CD4-positive, CD25-positive, alpha-beta regulatory T cell (primary cell): ENCODE measurements around the gene SLCO3A1. TPM values are rescaled to one million over a fixed set of nuclear protein-coding genes. Genes with fewer than 3 reads are reported as not detected.

ENCODE experiments used
- ATAC-seq, 2 donors: fragments of 150-1000 bp; cut with Tn5 transposase; one replicate each; pipeline ENCODE4 v1.10.0; 2021; ENCODE audit warnings: low read depth in 2 of 2, moderate number of reproducible peaks in 2 of 2, moderate library complexity in 1 of 2
- DNase-seq, 3 donors: peaks; one replicate each; pipeline versions ENCODE4 v3.0.0 to v3.0.0-alpha.2; 2012 to 2022; ENCODE audit warnings: mixed read lengths in 1 of 3
- H3K27ac ChIP-seq: one replicate; pipeline ENCODE4 v1.7.0; 2013; ENCODE audit warnings: mild to moderate bottlenecking, low read length; ENCODE audit not compliant: insufficient read depth, poor library complexity, severe bottlenecking
- H3K27me3 ChIP-seq: one replicate; pipeline ENCODE4 v1.7.0; 2013; ENCODE audit warnings: low read length; ENCODE audit not compliant: control insufficient read depth, insufficient read depth
- H3K36me3 ChIP-seq: one replicate; pipeline ENCODE4 v1.7.0; 2013; ENCODE audit warnings: mild to moderate bottlenecking, low read length, moderate library complexity; ENCODE audit not compliant: control insufficient read depth, insufficient read depth
- H3K4me1 ChIP-seq: 2 replicates; pipeline ENCODE4 v1.7.0; 2013; ENCODE audit warnings: mild to moderate bottlenecking, low read length; ENCODE audit not compliant: insufficient read depth, control insufficient read depth, poor library complexity, severe bottlenecking
- H3K4me3 ChIP-seq: one replicate; pipeline ENCODE4 v1.7.0; 2013; ENCODE audit warnings: low read depth, mild to moderate bottlenecking, low read length, moderate library complexity
- H3K9me3 ChIP-seq, 2 experiments: 1 replicate in 1 of 2; 2 replicates in 1 of 2; pipeline ENCODE4 v1.7.0; 2013; ENCODE audit warnings: low read length in 2 of 2, mild to moderate bottlenecking in 1 of 2, moderate library complexity in 1 of 2; ENCODE audit not compliant: control insufficient read depth in 2 of 2
- H3K27ac Mint-ChIP-seq, 3 donors: one replicate each; pipeline ENCODE4 v1.8.0; 2020 to 2022; ENCODE audit warnings: mild to moderate bottlenecking in 3 of 3, mixed read lengths in 3 of 3, moderate library complexity in 2 of 3
- H3K27me3 Mint-ChIP-seq: one replicate; pipeline ENCODE4 v1.8.0; 2022; ENCODE audit warnings: mild to moderate bottlenecking, mixed read lengths
- H3K36me3 Mint-ChIP-seq: one replicate; pipeline ENCODE4 v1.8.0; 2020; ENCODE audit warnings: mixed read lengths
- H3K4me1 Mint-ChIP-seq, 4 donors: one replicate each; pipeline ENCODE4 v1.8.0; 2020 to 2022; ENCODE audit warnings: mixed read lengths in 4 of 4, mild to moderate bottlenecking in 1 of 4
- H3K4me3 Mint-ChIP-seq, 4 donors: one replicate each; pipeline ENCODE4 v1.8.0; 2020 to 2022; ENCODE audit warnings: mild to moderate bottlenecking in 4 of 4, mixed read lengths in 4 of 4, moderate library complexity in 3 of 4
- H3K9me3 Mint-ChIP-seq, 7 donors: one replicate each; pipeline ENCODE4 v1.8.0; 2020 to 2022; ENCODE audit warnings: mixed read lengths in 7 of 7, mild to moderate bottlenecking in 3 of 7, moderate library complexity in 2 of 7
- polyA plus RNA-seq, 4 donors: library from polyadenylated mRNA; unstranded; fragments of 300-500 nt; fragmentation: Illumina TruSeq; gene quantifications; one replicate each; pipeline ENCODE4 v1.2.3, GENCODE V29; 2021
- total RNA-seq: library from RNA; stranded (reverse); gene quantifications from one replicate; pipeline ENCODE4 v1.2.3, GENCODE V29; 2022

SLCO3A1 gene
- total and polyA plus RNA-seq, 5 donors from 2014 or later, result 20.1 to 63.7 (median 38.1) TPM

DNA sequence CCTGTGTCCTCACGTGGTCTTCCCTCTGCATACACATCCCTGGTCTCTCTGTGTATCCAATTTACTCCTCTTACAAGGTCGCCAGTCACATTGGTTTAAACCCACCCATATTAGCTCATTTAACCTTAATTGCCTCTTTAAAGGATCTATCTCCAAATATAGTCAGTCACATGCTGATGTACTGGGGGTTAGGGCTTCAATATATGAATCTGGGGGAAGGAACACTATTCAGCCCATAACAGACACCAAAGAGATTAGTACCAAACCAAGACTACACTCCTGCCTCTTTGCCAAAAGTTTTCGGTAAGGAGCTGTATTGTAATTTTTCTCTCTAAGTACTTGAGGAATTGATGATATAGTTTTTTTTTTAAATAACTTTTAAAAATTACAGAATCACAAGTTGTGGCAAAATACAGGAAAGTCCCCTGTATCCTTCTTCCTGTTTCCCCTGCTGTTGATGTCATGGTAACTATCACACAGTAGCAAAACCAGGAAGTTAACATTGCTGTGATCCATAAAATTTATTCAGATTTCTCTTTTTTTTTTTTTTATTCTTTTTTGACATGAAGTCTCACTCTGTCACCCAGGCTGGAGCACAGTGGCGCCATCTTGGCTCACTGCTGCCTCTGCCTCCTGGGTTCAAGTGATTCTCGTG, 67.8 kb downstream of the SLCO3A1 start:
- Histone ChIP-seq H3K4me3 (peak overlapping the region; percentile 15), H3K27me3 (no peaks in the 10 kb centered on the region), H3K9me3 (no peaks in the 10 kb centered on the region), H3K4me1 (peaks cover 16% of the 10 kb centered on the region), H3K27ac (no peak overlapping the region), H3K36me3 (peaks cover 19% of the 10 kb centered on the region)
- ATAC-seq (no peak), DNase-seq (peak in 1 of 3 donors; percentile 7)
- peaks cover 0 to 3% (median 0%) of the 10 kb centered on the region in 7 donors for H3K9me3 Mint-ChIP-seq
- H3K4me3 Mint-ChIP-seq, result peak overlapping the region in 1 of 4 donors; percentile 31
- peaks cover 17 to 63% (median 42%) of the 10 kb centered on the region in 4 donors for H3K4me1 Mint-ChIP-seq
- no peaks in the 10 kb centered on the region for H3K27me3 Mint-ChIP-seq
- peaks cover 38% of the 10 kb centered on the region for H3K36me3 Mint-ChIP-seq
- H3K27ac Mint-ChIP-seq, result peak overlapping the region in 2 of 3 donors; percentile 66 to 67

DNA sequence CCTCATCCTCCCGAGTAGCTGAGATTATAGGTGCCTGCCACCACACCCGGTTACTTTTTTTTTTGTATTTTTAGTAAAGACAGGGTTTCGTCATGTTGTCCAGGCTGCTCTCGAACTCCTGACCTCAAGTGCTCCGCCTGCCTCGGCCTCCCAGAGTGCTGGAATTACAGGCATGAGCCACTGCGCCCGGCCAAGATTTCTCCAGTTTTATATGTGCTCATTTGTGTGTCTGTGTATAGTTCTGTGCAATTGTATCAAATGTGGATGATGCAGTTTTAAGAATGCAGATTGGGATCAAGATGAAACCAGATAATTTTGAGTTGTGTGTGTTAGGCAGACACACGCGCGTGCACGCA, 68.3 kb downstream of the SLCO3A1 start:
- peaks cover 0 to 3% (median 0%) of the 10 kb centered on the region in 7 donors for H3K9me3 Mint-ChIP-seq
- no peak for ATAC-seq
- Histone ChIP-seq H3K27ac (no peak overlapping the region), H3K36me3 (peaks cover 14% of the 10 kb centered on the region), H3K4me1 (peaks cover 19% of the 10 kb centered on the region), H3K4me3 (no peak overlapping the region), H3K27me3 (no peaks in the 10 kb centered on the region), H3K9me3 (no peaks in the 10 kb centered on the region)
- DNase-seq, result no peak
- peak overlapping the region in 1 of 4 donors; percentile 51 for H3K4me3 Mint-ChIP-seq
- H3K36me3 Mint-ChIP-seq, result peaks cover 33% of the 10 kb centered on the region
- no peaks in the 10 kb centered on the region for H3K27me3 Mint-ChIP-seq
- H3K27ac Mint-ChIP-seq, result no peak overlapping the region
- H3K4me1 Mint-ChIP-seq, result peaks cover 17 to 64% (median 43%) of the 10 kb centered on the region in 4 donors

DNA sequence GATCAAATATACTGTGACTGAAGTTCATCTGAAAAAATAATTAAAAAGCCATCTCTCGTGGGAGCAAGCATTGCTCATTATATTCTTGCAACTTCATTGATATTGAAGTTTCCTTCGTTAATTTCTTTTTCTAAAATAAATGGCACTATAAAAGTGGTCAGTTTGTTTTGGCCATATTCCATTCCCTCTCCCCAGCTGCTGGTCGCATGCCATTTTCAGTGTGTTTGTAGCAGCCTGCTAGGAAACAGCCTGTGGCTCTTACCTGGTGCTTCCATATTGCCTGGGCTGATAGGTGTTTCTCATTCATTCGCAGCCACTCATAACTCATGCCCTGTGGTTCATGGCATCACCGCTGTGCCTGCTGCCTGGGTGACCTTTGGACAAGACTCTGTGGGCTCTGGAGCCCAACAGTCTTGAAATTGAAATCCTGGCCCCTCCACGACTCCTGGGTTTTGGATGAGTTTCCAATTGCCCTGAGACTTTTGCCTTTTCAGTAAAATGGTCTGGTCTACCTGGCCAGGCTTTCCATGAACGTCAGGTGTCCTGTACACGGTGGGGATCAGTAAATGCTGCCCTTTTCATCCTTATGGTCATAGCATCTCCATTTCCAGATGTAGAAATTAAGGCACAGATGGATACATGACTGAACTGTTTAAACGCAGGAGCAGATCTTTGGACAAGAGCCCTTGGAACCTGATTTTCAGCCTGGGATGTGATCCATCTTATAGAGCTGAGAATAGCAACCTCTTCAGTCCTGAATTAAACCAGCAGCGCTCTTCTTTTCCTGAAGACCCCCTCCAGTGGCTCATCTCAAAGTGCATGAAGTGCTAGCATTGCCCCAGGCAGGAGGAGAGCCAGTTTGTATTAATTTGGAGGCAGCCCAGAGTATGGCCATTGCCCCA, 69.4 kb downstream of the SLCO3A1 start:
- H3K36me3 Mint-ChIP-seq, result peaks cover 25% of the 10 kb centered on the region
- H3K9me3 ChIP-seq, result no peaks in the 10 kb centered on the region
- no peak for DNase-seq
- H3K27me3 Mint-ChIP-seq, result no peaks in the 10 kb centered on the region
- H3K36me3 ChIP-seq, result peaks cover 3% of the 10 kb centered on the region
- no peak overlapping the region for H3K4me3 ChIP-seq
- ATAC-seq, result no peak
- H3K4me1 ChIP-seq, result peaks cover 17% of the 10 kb centered on the region
- H3K4me1 Mint-ChIP-seq, result peaks cover 17 to 69% (median 44%) of the 10 kb centered on the region in 4 donors
- H3K27ac ChIP-seq, result no peak overlapping the region
- peaks cover 0 to 3% (median 0%) of the 10 kb centered on the region in 7 donors for H3K9me3 Mint-ChIP-seq
- H3K27me3 ChIP-seq, result no peaks in the 10 kb centered on the region
- peak overlapping the region in 1 of 3 donors; percentile 51 for H3K27ac Mint-ChIP-seq
- H3K4me3 Mint-ChIP-seq, result no peak overlapping the region

DNA sequence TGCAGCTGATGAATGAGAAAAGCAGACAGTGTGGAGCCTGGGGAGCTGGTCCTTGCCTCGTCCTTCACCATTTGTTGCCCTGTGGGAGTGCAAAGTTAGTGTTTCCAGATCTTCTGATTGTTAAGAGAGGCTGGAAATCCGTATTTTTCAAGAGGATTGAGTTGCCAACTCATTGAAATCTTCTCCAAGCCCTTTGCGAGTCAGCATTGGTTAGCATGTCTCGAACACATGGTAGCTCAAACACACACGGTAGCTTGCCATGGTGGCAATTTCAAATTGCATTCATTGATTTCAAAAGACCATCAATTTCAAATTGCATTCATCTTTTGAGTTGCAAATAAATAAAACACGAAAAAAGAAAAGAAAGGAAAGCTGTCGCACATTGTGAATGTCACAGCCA, 70.7 kb downstream of the SLCO3A1 start:
- peaks cover 17 to 72% (median 49%) of the 10 kb centered on the region in 4 donors for H3K4me1 Mint-ChIP-seq
- H3K4me3 ChIP-seq, result no peak overlapping the region
- H3K27me3 Mint-ChIP-seq, result no peaks in the 10 kb centered on the region
- peaks cover 2% of the 10 kb centered on the region for H3K36me3 ChIP-seq
- no peaks in the 10 kb centered on the region for H3K9me3 ChIP-seq
- DNase-seq, result no peak
- peaks cover 16% of the 10 kb centered on the region for H3K4me1 ChIP-seq
- H3K27ac ChIP-seq, result no peak overlapping the region
- H3K4me3 Mint-ChIP-seq, result no peak overlapping the region
- ATAC-seq, result no peak
- peaks cover 15% of the 10 kb centered on the region for H3K36me3 Mint-ChIP-seq
- peaks cover 0 to 3% (median 0%) of the 10 kb centered on the region in 7 donors for H3K9me3 Mint-ChIP-seq
- peak overlapping the region in 1 of 3 donors; percentile 42 for H3K27ac Mint-ChIP-seq
- H3K27me3 ChIP-seq, result no peaks in the 10 kb centered on the region

DNA sequence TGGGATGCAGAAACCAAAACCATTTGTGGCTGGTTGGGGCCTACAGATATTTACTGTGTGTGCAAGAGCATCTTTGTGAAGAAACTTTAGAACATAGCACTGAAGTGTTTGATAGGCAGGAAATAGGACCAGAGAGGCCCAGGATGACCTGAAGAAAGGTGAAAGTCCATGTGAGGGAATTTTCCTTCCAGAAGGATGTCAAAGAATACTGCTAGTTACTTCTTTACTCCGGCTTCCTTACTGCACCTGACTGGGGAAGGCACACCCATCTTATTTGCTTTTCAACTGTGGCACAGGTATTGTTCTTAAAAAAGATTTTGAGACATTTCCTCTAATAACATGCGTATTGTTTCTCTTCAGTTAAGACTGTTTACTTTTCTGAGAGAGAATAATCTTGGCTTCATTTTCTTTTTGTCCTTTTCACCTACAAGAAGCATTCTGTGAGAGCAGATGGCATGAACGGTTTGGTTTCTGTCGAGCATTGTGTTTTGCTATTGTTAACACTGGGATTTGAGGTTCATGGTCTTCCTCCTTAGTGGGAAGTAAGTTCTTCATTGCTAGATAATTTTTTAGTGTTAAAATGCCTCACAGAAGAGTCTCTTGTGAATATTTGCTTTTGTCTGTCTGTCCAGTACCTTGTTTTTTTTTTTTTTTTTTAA, 71.5 kb downstream of the SLCO3A1 start:
- Histone ChIP-seq H3K4me1 (peaks cover 16% of the 10 kb centered on the region), H3K4me3 (no peak overlapping the region), H3K27me3 (no peaks in the 10 kb centered on the region), H3K36me3 (peaks cover 2% of the 10 kb centered on the region), H3K9me3 (no peaks in the 10 kb centered on the region), H3K27ac (no peak overlapping the region)
- peaks cover 0 to 3% (median 0%) of the 10 kb centered on the region in 7 donors for H3K9me3 Mint-ChIP-seq
- H3K4me1 Mint-ChIP-seq, result peaks cover 14 to 72% (median 52%) of the 10 kb centered on the region in 4 donors
- ATAC-seq, result no peak
- no peak overlapping the region for H3K27ac Mint-ChIP-seq
- peaks cover 20% of the 10 kb centered on the region for H3K36me3 Mint-ChIP-seq
- no peaks in the 10 kb centered on the region for H3K27me3 Mint-ChIP-seq
- no peak overlapping the region for H3K4me3 Mint-ChIP-seq
- DNase-seq, result no peak

DNA sequence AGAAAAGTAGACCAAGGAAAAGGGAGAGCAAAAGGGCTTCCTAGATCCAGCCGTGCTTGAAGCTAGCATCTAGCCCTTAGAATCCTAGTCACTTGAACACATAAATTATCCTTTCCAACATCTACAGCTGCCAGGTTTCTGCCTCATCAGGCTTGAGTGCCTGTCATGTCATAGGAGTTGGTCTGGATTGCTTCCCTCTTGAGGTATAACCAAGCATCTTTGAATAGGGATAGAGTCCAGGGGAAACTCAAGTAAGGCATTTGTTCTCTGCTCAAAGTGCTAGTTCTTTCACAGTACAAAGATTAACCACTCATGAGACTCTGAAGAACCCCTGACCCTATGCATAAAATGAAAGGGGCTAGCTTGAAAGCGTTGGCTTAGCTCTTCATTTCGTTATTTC, 72.3 kb downstream of the SLCO3A1 start:
- no peak for ATAC-seq
- Mint-ChIP-seq H3K27ac (no peak overlapping the region), H3K4me3 (no peak overlapping the region), H3K36me3 (peaks cover 20% of the 10 kb centered on the region), H3K27me3 (no peaks in the 10 kb centered on the region), H3K4me1 (peaks cover 12 to 72% (median 49%) of the 10 kb centered on the region in 4 donors), H3K9me3 (no peaks in the 10 kb centered on the region)
- no peaks in the 10 kb centered on the region for H3K9me3 ChIP-seq
- H3K27ac ChIP-seq, result no peak overlapping the region
- no peak for DNase-seq
- H3K4me1 ChIP-seq, result peaks cover 14% of the 10 kb centered on the region
- H3K4me3 ChIP-seq, result no peak overlapping the region
- peaks cover 2% of the 10 kb centered on the region for H3K36me3 ChIP-seq
- no peaks in the 10 kb centered on the region for H3K27me3 ChIP-seq

DNA sequence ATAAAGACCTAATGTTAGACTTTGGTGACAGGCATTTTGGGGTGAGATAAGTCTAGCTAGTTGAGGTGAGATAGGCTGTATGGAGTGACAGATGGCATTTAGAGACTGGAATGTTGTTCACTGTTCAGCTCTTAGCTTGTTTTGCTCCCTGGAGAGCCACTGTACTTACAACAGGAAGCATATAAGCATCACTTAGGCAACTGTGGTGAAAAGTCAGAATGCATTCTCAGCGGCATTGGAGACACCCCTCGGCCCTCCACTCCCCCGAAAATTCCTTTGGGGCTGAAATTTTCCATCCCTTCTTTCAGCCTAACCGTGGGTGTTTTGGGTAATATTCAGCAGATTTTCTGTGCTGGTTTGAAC, 73.4 kb downstream of the SLCO3A1 start:
- H3K27ac ChIP-seq, result no peak overlapping the region
- Mint-ChIP-seq H3K4me3 (peak overlapping the region in 1 of 4 donors; percentile 13), H3K36me3 (peaks cover 17% of the 10 kb centered on the region), H3K4me1 (peaks cover 12 to 66% (median 46%) of the 10 kb centered on the region in 4 donors), H3K27ac (no peak overlapping the region), H3K9me3 (no peaks in the 10 kb centered on the region), H3K27me3 (no peaks in the 10 kb centered on the region)
- H3K4me3 ChIP-seq, result no peak overlapping the region
- ATAC-seq, result no peak
- no peaks in the 10 kb centered on the region for H3K27me3 ChIP-seq
- peaks cover 6% of the 10 kb centered on the region for H3K4me1 ChIP-seq
- no peak for DNase-seq
- no peaks in the 10 kb centered on the region for H3K9me3 ChIP-seq
- H3K36me3 ChIP-seq, result peaks cover 2% of the 10 kb centered on the region
